Measurements from ENCODE around the gene CHCT1.
A peak's percentile ranks its signal among the peaks of the same experiment; 100 is the strongest.
"Not testable (repeated sequence)": the region's sequence is repeated elsewhere in the genome, so short reads cannot be mapped to it uniquely, and the experiment has no call there.

The CHCT1 gene

DNA sequence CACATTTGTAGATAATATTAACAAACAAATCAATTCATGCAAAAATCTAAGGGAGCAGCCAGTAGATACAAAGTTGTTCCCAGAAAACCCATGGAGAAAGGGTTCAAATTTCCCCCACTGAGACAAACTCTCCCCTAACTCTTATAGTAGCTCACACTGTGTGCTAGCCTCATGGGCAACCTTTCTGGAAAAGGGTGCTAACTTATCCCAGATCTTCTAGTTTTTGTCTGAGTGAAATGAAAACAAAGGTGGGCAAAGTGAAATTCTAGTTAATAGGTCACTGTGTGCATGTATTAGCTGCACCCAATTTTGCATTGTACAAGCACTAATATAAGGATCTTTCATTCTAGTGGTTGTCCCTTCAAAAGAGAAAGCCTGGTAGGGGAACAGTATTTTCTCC is 20.5 kb upstream of the CHCT1 start:
- no peak for DNase-seq

DNA sequence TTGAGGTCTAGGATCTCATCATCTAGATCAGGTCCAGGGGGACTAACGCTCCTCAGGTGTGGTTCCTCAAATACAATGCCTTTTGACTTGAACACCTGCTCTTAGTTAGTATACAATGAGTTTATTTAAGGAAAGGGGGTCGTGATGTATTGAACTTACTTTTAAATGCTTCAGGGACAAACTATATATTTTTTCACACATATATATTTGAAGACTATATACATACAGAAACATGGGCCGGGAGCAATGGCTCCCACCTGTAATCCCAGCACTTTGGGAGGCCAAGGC is 18.8 kb upstream of the CHCT1 start:
- no peak for DNase-seq

DNA sequence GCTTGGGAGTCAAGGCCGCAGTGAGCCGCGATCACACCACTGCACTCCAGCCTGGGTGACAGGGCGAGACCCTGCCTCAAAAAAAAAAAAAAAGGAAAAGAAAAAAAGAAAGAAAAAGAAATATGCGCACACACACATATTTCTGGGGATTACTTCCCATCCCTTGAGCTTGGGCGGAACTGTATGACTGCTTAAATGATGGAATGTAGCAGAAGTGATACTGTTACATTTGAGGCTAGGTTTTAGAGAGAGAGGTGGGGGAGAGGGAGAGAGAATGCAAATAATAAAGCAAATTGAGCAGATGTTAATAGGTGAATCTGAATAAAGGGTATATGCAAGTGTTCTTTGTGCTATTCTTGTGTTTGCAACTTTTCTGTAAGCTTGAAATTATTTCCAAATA is 18.3 kb upstream of the CHCT1 start:
- no peak for DNase-seq

DNA sequence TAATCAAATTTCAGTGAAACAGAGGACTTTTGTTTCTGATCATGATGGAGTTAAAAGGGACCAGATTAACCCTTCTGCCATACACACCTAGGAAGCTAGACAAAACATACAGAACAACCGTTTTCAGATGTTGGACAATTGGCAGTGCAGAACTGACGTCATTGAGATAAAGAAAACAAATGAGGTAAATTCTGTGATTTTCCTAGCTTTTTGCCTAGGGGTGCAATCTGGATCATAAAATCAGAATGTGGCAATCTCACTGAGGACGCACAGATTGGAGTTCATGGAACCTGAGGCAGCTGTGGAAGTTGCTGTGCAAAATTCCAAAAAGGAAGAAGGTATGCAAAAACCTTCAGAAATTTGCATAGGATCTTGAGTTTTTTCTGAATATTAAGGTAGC is 15.4 kb upstream of the CHCT1 start:
- no peak for DNase-seq

DNA sequence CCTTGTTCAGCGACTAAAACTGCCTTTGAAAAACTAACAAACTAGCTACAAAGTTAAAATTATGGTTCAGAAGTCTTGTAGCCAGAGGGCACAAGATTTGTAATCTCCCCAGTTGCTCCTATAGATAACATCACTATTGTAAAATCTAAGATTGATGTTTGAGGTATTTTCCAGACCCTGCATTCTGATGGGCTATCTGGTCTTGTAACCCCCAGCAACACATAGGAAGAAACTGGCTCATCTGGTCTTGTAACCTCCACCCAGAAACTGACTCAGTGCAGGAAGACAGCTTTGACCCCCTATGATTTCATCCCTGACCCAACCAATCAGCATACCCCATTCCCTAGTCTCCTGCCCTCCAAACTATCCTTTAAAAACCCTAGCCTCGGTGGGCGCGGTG is 12.3 kb upstream of the CHCT1 start:
- no peak for DNase-seq

DNA sequence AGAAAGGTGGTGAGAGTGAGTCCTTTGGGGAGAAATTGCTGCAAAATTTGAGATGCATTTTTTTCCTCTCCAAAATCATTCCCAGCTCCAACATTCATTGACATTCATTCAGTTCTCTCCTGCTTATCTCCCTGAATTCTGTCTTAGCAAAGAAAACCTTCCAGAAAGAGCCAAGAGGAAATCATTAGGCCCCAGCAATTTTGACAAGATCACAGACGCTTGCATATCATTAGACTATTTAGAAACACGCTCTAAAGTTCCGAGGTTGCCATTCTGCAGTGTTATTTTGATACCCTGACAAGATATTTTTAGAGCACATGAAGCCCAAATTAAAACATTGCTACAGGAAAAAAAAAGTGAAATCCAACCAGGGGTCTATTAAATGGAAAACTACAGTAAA is 9.6 kb upstream of the CHCT1 start:
- no peak for DNase-seq

DNA sequence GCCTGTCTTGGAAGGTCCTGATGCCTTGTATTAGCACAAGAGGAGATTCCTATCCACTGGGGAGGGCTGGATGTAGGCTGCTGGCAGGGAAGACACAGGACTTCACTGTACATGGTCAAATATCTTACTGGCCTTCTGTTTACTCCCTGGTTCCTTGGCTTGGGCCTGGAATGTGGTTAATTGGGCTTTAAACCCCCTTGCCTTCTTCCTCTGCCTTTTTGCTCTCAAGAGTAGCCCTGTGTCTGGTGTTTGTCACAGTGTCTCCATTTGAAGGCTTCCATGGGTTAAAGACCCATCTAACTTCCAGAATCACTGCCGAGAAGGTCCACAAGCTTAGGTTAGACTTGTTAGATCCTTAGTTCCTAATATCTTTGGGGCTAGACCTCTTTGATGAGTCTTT is 7.1 kb upstream of the CHCT1 start:
- no peak for DNase-seq

DNA sequence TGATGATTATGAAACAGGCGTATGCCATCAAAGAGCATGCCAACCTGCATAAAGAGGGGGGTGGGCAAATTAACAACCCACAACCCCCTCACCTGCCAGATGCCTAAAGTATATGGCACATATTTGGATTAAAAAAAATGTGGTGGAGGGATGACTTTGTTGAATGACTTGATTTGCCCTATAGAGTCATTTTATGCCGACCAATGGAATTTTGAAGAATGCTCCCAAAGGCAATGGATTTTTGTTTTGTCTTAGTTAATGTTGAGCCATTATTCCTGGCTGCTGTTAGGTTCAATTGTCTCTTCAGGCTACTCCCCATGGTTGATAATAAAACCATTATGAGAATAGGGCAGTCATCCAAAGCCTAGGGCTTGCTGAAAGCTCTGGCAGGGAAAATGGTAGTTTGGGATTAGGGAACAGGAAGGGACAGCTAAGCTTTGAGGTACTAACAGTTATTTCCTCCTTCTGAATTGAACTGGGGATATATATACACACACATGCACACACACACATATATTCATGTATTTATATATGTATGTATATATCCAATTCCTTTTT is 5.8 kb upstream of the CHCT1 start:
- no peak for DNase-seq

DNA sequence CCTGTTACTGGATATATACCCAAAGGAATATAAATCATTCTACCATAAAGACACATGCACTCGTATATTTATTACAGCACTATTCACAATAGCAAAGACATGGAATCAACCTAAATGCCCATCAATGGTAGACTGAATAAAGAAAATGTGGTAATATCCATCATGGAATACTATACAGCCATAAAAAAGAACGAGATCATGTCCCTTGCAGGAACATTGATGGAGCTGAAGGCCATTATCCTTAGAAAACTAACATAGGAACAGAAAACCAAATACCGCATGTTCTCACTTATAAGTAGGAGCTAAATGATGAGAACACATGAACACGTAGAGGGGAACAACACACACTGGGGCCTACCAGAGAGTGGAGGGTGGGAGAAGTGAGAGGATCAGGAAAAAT is 3.3 kb upstream of the CHCT1 start:
- not testable (repeated sequence) for DNase-seq

DNA sequence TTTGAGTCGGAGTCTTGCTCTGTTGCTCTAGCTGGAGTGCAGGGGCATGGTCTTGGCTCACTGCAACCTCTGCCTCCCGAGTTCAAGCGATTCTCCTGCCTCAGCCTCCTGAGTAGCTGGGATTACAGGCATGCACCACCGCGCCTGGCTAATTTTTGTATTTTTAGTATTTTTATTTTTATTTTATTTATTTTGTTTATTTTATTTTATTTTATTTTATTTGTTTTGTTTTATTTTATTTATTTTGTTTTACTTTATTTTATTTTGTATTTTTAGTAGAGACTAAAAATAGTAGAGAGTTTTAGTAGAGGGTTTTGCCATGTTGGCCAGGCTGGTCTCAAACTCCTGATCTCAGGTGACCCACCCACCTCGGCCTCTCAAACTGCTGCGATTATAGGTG is 2.4 kb upstream of the CHCT1 start:
- DNase-seq, result not testable (repeated sequence)

DNA sequence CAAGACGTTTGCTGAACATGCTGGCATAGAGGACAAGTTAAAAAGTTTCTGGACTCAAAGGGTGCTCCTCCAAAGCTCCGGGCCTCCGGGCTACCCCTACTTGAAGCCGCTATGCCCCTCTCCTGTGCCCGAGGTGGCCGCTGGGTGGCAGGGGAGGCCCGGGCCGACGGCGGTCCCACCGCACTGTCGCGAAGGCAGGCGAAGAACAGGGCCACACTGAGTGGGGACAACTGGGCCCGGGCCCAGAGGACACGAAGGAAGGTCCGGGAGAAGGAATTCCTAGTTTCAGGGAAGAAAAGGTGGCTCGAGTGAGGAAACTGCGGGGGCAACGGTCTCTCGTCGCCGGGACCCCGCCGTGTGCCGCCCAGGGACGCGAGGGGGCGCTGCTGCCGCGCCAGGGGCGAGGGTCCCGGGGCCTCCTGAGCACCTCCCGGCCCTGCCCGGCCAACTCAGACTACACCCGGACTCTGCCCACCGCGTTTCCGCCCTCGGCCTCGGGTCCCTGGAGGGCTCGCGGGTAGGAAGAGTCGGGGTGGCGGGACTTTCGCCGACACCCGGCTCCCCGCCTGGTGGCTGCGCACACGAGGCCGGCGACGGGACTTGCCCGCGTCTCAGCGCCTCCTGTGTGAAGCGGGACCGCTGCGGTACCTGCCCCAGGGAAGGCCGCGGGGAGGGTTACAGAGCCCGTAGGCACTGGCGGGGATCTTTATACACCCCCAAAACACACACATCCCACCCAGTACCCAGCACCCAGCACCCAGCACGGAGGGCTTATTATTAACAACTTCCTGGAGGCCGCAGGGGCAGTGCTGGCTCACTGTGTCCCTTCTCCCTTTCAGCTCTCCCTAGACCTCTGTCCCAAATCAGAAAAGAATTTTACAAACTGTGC is 772 bp upstream of the CHCT1 start:
- DNase-seq, result no peak

DNA sequence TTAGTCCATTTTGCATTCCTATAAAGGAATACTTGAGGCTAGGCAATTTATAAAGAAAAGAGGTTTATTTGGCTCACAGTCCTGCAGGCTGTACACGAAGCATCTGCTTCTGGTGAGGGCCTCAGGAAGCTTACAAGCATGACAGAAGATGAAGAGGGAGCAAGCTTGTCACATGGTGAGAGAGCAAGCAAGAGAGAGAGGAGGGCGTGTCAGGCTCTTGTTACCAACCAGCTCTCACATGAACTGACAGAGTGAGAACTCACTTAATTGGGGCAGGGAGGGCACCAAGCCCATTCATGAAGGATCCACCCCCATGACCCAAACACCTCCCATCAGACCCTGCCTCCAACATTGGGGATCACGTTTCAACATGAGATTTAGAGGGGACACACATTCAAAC is 1.6 kb downstream of the CHCT1 start:
- no peak for DNase-seq

DNA sequence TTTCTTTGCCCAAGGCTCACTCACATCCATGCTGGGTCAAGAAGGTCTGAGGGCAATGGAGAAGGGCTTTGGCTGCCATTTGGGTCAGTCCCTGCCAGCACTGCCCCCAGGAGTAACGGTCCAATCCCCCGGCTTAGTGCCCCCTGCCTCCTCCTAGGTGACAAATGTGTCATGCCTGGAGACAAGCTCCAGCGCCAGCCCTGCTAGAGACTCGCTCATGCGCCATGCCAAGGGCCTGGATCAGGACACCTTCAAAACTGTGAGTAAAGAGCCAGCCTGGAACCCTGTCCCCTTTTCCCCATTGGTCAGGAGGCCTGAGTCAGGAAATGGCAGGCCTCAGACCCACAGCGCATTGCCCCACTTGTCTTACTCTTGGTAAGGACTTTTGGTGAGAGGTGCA is 3.3 kb downstream of the CHCT1 start:
- no peak for DNase-seq

DNA sequence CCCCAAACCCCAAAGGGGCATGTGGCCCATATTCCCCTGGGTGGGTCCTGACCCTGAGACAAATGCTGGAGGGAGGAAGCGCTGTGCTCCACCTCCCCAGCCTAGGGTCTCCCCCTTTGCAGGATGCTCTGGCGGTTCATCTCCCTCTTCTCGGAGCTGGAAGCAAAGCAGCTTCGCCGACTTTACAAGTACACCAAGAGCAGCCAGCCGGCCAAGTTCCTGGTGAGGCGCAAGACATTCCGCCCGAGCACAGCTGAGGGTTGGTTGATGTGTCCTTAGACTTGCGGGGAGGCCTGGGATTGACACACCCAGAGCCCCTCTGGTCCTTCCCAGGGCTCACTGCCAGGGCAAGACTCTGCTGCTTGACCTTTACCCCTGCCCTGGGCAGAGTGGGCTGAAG is 4.3 kb downstream of the CHCT1 start:
- no peak for DNase-seq

DNA sequence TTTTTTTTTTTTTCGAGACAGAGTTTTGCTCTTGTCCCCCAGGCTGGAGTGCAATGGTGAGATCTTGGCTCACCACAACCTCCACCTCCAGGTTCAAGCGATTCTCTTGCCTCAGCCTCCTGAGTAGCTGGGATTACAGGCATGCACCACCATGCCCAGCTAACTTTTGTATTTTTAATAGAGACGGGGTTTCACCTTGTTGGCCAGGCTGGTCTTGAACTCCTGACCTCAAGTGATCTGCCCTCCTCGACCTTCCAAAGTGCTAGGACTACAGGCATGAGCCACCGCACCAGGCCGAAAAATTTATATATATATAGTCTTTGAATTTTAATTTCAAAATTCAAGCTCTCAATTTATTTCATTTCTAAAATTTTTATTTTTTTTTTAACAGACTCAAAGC is 6.2 kb downstream of the CHCT1 start:
- DNase-seq, result not testable (repeated sequence)

DNA sequence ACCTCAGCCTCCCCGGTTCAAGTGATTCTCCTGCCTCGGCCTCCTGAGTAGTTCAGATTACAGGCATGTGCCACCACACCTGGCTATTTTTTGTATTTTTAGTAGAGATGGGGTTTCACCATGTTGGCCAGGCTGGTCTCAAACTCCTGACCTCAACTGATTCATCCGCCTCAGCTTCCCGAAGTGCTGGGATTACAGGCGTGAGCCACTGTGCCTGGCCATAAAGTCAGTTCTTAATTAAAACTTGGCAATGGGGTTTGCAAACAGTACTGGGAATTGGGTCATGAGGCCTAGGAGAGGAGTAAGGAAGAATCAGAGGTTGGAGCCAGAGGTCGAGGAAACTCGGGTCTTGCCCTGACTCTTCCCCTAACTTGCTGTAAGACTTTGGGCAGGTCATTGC is 8.3 kb downstream of the CHCT1 start:
- DNase-seq, result not testable (repeated sequence)

DNA sequence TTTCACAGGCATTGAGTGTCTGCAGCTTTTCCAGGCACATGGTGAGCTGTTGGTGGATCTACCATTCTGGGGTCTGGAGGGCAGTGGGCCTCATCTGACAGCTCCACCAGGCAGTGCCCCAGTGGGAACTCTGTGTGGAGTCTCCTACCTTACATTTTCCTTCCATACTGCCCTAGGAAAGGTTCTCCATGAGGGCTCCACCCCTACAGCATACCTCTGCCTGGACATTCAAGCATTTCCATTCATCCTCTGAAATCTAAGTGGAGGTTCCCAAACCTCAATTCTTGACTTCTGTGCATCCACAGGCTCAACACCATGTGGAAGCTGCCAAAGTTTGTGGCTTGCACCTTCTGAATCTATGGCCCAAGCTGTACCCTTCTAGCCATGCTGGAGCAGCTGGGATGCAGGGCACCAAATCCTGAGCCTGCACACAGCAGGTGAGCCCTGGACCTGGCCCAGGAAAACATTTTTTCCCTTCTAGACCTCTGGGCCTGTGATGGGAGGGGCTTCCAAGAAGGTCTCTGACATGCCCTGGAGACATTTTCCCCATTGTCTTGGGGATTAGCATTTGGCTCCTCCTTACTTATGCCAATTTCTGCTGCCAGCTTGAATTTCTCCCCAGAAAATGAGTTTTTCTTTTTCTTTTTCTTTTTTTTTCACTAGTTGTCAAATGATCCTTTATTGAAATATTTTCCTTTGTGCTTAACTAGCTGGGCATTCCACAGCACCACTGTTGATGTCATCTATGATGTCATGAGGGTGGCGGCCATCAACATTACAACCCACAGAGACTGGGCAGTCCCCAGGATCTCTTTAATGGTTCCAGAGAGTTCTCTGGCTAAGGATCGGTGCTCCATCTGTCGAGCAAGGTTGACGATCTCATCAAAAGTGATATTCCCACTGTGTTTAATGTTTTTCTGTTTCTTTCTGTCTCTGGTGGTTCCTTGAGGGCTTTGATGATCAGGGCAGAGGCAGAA is 11.0 kb downstream of the CHCT1 start:
- not testable (repeated sequence) for DNase-seq

DNA sequence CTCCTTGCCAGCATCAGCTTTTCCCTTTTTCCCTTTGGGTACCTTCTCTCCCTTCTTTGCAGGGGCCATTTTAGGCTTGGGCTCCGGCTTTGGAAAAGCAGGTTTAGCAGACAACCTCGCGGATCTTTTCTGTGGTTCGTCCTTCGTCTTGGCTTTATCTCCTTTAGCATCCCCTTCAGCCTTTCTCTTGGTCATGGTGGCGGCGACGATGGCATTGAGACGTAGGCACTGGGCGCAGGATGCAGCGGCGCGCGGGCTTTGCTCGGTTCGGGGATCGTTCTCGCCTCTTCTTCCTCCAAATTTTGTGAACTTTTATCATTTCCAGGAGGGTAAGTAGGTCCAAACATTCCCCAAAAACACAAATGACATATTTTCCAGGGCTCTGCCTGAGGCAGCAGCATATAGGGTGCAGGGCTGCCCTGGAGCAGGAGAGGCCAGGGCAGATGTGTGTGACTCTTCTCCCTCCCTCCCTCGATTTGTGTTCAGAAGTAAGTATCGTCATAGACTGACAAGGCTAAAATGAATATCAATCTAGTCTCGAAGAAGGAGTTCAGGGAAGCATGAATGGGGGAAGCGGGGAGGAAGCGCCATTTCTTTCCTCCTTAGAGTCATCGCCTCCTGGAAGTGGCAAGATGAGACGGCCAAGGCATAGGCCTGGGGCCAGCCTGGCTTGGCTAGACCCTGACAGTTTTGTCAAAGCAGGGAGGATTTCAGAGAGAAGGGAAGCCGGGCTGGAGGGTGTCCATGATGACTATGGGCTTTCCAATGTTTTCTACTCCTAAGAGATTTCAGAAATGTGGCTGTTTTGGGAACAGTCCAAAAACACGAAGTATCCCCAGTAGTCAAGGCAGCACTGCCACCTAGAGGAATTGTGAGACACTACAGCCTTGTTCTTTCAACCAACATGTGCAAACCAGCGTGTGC is 13.2 kb downstream of the CHCT1 start:
- DNase-seq, result peak; percentile 37

DNA sequence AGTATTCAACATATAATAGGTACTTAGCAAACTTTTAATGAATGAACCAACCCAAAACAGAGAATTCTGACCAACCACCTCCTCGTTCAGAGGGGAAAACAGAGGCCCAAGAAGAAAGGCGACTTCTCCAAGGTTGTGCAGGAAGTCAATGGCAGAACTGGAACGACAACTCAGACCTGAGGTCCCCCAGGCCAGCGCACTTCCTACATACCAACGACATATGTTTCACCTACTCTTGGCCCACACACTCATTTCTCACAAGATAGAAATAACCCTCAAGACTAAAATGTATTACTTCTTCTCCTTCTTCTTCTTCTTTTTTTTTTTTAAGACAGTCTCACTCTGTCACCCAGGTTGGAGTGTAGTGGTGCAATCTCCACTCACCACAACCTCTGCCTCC is 14.4 kb downstream of the CHCT1 start:
- no peak for DNase-seq

DNA sequence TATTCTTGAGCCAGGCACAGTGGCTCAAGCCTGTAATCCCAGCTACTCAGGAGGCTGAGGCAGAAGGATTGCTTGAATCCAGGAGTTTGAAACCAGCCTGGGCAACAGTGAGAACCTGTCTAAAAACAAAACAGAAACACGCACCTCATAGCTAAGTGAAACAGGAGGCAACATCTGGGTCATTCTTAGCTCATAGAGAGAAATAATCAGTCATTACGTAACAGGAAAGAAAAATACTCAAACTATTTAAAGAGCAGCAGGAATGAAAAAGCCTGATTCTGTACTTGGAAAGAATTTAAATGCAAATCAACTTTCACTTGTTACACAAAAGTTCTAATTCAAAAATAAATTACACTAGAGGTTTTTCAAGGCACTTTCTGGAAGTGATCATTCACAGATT is 17.2 kb downstream of the CHCT1 start:
- DNase-seq, result no peak

DNA sequence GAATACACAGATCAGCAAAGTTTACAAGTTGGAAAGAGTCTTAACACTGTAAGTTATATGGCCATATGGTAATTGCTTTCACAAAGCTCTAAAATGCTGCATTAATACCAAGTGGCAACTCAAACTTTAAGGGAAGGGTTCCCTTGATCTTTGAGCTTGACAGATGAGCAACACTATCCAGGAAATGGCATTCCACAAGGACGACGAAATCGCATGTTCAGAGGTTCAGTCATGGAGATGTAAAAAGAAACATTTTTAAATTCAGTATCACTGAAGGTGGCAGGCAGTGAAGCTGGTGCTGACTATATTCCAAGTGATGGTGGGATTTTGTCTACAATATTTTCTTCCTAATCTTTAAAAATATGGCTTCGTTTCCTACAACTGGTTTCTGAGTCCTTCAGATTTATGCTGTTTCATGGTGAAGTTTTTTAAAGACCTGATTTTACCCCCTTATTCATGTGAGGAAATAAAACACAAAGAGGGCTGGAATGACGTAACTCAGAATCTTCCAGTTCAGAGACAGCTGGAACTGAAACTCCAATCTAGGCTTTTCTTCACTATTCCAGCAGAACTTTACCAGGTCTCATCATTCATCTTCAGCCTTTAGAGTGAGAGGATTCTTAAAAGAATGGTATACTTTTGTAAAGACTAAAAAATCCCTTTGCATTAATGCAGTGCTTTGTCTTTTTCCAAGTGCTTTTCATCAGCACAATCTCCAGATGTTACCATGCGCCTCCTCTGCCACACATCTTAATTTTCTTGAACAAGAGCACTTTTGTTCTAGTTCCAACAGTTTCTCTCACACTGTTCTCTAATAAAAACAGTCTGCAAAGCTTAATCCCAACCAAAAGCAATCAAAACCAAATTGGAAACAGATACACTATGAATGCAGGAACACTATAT is 20.2 kb downstream of the CHCT1 start:
- no peak for DNase-seq

DNA sequence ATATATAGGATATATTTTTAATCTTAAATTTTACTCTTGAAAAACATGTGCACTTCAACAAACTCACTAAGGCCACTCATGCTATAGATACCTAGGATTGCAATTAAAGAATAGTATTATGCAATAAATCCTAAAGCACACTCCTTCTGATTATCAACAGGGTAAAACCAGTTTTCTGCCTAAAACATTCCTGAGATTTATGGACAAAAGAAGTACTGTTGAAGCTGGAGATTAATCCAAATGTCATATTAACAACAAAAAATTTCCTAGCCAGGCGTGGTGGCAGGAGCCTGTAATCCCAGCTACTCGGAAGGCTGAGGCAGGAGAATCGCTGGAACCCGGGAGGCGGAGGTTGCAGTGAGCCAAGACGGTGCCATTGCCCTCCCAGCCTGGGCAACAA is 21.4 kb downstream of the CHCT1 start:
- DNase-seq, result no peak
